ENCODE measurements around the gene SLC4A8.

SLC4A8 gene

GRCh38 chr12:51496895-51497294 lies 72.3 kb downstream of the SLC4A8 start:
- no peak overlapping the region for H3K4me3 ChIP-seq (ENCODE audit: control insufficient read depth, low read depth, low read length)
- DNase-seq (ENCODE audit: low read depth), result no peak
- TF ChIP-seq, protein P1, sequence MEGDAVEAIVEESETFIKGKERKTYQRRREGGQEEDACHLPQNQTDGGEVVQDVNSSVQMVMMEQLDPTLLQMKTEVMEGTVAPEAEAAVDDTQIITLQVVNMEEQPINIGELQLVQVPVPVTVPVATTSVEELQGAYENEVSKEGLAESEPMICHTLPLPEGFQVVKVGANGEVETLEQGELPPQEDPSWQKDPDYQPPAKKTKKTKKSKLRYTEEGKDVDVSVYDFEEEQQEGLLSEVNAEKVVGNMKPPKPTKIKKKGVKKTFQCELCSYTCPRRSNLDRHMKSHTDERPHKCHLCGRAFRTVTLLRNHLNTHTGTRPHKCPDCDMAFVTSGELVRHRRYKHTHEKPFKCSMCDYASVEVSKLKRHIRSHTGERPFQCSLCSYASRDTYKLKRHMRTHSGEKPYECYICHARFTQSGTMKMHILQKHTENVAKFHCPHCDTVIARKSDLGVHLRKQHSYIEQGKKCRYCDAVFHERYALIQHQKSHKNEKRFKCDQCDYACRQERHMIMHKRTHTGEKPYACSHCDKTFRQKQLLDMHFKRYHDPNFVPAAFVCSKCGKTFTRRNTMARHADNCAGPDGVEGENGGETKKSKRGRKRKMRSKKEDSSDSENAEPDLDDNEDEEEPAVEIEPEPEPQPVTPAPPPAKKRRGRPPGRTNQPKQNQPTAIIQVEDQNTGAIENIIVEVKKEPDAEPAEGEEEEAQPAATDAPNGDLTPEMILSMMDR (IDR thresholded peaks at IDR 0.05; ENCODE audit: control insufficient read depth, insufficient read depth, low read depth, low read length, missing control alignments), result no peak

GRCh38 chr12:51504851-51505250 lies 80.2 kb downstream of the SLC4A8 start:
- DNase-seq (ENCODE audit: low read depth), result no peak
- no peak overlapping the region for H3K4me3 ChIP-seq (ENCODE audit: control insufficient read depth, low read depth, low read length)
- TF ChIP-seq, protein P1 (IDR thresholded peaks at IDR 0.05; ENCODE audit: control insufficient read depth, insufficient read depth, low read depth, low read length, missing control alignments), result no peak

GRCh38 chr12:51505360-51506105 lies 80.9 kb downstream of the SLC4A8 start:
- TF ChIP-seq, protein P1 (IDR thresholded peaks at IDR 0.05; ENCODE audit: control insufficient read depth, insufficient read depth, low read depth, low read length, missing control alignments), result no peak

GRCh38 chr12:51507178-51507577 lies 82.5 kb downstream of the SLC4A8 start:
- no peak for DNase-seq (ENCODE audit: low read depth)
- TF ChIP-seq, protein P1 (IDR thresholded peaks at IDR 0.05; ENCODE audit: control insufficient read depth, insufficient read depth, low read depth, low read length, missing control alignments), result no peak

More at GRCh38 chr12:51505360-51506105, 80.9 kb downstream of the SLC4A8 start:
- no peak for DNase-seq (ENCODE audit: low read depth)
- H3K4me3 ChIP-seq (ENCODE audit: control insufficient read depth, low read depth, low read length), result no peak overlapping the region

GRCh38 chr12:51508285-51508684 lies 83.7 kb downstream of the SLC4A8 start:
- TF ChIP-seq, protein P1 (IDR thresholded peaks at IDR 0.05; ENCODE audit: control insufficient read depth, insufficient read depth, low read depth, low read length, missing control alignments), result no peak
- H3K4me3 ChIP-seq (ENCODE audit: control insufficient read depth, low read depth, low read length), result no peak overlapping the region
- no peak for DNase-seq (ENCODE audit: low read depth)

More at GRCh38 chr12:51507178-51507577, 82.5 kb downstream of the SLC4A8 start:
- H3K4me3 ChIP-seq (ENCODE audit: control insufficient read depth, low read depth, low read length), result no peak overlapping the region

DNA sequence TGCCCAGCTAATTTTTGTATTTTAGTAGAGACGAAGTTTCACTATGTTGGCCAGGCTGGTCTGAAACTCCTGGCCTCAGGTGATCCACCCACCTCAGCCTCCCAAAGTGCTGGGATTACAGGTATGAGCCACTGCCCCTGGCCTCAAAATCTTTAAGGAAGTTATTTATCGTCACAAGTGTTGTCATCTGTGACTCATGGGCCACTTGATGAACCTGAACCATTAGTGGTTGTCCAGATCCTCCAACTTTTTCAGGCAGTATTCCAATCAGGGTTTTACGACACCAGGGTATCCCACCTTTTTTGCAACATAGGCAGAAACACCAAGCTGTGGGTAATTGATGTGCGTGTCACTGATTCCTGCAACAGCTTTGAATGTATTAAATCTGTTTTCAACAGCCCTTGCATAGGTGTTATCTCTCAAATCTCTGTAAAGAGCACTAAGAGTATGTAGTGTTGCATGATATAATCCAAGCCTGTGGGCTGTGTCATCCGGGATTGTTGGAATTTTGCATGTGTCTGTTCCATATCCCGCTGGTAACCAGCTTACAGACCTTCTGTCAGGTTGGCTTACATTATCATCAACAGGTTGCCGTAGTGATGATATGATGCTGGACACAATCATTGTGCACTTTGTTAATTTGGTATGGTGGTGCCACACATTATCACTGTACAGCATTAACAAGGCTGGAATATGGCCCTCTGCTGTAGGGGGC lies 87.1 kb downstream of the SLC4A8 start:
- no peak for DNase-seq (ENCODE audit: low read depth)
- TF ChIP-seq, protein P1 (IDR thresholded peaks at IDR 0.05; ENCODE audit: control insufficient read depth, insufficient read depth, low read depth, low read length, missing control alignments), result no peak
- H3K4me3 ChIP-seq (ENCODE audit: control insufficient read depth, low read depth, low read length), result no peak overlapping the region

Data from AG09309 (cell line).